Hepatocyte (in vitro differentiated cells): ENCODE measurements around the gene TAAR8.

Experiments
- CTCF ChIP-seq: fragments of 200-600 bp; sonication (generic); IDR thresholded peaks from 2 replicates; pipeline ENCODE4 v1.5.1; 2016; ENCODE audit warnings: antibody characterized with exemption, mild to moderate bottlenecking; ENCODE audit not compliant: poor library complexity
- EZH2 ChIP-seq: fragments of 200-600 bp; sonication (generic); IDR thresholded peaks from 2 replicates; pipeline ENCODE4 v1.6.1; 2016; ENCODE audit warnings: antibody characterized with exemption, mild to moderate bottlenecking, borderline replicate concordance
- EZH2phosphoT487 ChIP-seq: fragments of 200-600 bp; sonication (generic); IDR thresholded peaks from one replicate; pipeline ENCODE4 v1.6.1; 2018; ENCODE audit warnings: antibody characterized with exemption, mild to moderate bottlenecking, low read depth, moderate library complexity; ENCODE audit not compliant: unreplicated experiment, severe bottlenecking

GRCh38 chr6:132548746-132549463 is 3.6 kb upstream of the TAAR8 start:
- TF ChIP-seq CTCF (no peak), EZH2phosphoT487 (no peak), EZH2 (no peak)
